Right lung (tissue), 5 donors: ENCODE measurements around the gene RBM34. TPM values are rescaled to one million over a fixed set of nuclear protein-coding genes. Genes with fewer than 3 reads are reported as not detected.
"Not testable (repeated sequence)": the region's sequence is repeated elsewhere in the genome, so short reads cannot be mapped to it uniquely, and the experiment has no call there.

Experiments used
- DNase-seq, 2 donors: peaks; one replicate each; pipeline ENCODE4 v3.0.0-alpha.2; 2013
- polyA plus RNA-seq, 5 donors: library from polyadenylated mRNA; unstranded; fragments of 120-200 nt; gene quantifications; one replicate each; pipeline versions ENCODE4 v1.2.1 to v1.2.3, GENCODE V29; 2013; ENCODE audit warnings: inconsistent platforms in 1 of 5, low replicate concordance in 1 of 5; ENCODE audit not compliant: insufficient read length in 5 of 5, insufficient read depth in 1 of 5

RBM34 gene
- polyA plus RNA-seq, 5 donors, result 64.5 to 81.8 (median 73.8) TPM

DNA sequence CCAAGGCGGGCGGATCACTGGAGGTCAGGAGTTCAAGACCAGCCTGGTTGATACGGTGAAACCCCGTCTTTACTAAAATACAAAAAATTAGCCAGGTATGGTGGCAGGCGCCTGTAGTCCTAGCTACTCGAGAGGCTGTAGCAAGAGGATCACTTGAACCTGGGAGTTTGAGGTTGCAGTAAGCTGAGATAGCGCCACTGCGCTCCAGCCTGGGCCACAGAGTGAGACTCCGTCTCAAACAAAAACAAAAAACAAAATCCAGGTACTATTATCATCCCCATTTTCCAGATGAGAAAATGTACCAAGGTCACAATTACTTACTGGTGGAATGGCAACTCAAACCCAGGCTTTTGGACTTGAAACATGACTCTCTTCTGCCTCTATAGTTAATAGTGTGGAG is 36.9 kb downstream of the RBM34 start:
- DNase-seq, result no peak

DNA sequence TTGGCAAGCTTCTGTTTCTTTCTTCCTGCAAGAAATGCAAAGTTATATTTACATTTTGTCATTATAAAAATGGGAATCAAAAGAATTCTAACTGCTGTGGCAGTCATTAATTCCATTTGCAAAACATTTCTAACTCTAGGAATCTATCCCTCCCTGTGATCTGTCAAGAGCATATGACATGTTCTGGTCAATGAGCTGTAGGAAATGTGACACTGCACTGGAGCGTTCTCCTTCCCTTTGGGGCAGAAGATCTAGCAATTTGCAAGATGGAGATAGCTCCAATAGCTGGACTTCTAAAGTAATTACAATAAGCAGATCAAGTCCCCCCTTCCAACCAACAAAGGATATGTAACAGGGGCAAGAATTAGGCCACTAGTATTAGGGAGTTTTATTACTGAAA is 38.7 kb downstream of the RBM34 start:
- DNase-seq, result no peak

DNA sequence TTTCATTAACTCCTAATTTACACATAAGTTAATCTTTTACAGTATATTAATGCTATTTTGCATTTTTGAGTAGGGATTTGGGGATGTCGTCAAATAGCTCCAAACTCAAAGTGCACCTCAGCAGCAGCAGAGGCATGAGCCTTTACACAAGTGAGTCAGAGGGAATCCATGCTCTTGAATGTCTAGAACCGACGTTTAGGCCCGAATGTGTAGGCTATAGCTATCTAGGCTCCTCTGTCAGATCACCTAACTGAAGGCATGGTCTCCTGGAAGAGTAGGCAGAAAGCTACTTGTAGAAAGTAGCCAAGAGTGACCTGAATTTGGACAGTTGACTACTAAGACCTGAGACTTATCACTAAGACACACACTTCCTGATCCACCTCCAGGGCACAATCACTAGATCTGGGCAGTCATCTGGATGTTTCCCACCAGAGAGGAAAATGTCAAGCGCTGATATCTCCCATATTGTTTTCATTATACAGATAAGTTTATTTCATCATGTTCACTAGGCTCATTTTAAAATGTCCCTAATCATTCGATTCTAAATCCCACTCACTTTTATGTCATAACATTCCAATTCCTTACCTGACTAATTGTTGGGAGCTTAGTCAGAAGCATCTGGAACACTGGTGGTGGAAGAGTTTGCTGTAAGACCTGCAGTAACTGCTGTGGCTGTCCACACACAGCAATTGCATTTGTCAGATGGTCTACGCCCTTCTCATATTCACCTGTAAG is 47.7 kb downstream of the RBM34 start:
- no peak for DNase-seq

DNA sequence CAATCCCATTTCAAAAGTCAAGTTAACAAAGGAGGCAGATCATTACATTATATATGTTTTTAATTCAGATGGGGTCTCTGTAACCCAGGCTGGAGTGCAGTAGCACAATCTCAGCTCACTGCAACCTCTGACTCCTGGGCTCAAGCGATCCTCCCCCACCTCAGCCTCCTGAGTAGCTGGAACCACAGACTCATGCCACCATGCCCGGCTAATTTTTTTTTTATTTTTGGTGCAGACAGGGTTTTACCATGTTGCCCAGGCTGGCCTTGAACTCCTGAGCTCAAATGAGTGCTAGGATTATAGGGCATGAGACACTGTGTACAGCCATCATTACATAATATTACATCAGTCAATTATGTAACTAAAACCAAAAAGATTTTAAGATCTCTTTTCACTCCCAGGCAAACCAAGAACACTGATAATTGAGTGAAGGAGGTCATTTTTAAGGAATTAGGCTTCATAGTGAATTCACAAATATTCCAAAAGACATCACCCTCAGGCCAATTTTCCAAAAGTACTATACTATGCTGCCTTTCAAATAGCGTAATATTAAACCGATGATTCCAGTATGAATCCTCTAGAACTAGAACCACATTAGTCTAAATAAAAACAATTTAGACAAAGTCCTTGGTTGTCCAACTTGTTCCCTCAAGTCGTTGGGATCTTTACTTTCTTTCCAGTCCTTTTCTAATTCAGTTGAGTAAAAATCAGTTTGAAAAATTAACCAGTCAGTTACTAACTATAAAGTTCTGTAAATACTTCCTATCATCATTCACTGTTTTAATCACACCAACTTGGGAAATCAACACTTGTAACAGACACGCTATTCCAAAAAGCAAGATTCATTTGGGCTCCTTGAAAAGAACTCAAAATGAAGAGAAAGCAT is 48.5 kb downstream of the RBM34 start:
- DNase-seq, result no peak

DNA sequence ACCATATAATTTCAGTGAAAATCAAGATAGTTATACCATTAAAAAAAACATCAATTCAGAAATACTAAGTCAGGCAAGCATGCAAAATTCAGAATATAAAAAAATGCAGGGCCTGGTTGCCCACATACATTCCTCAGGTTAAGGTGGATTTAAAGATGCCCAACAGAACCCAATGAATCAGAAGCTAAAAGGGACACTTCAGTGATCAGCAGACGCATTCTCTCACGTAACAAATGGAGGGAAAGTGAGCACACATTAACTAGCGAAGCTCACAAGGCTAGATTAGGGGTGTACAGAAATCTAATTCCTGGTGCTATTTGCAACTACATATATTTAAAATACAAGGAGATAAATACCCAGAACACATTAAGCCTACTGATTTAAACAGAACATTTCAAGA is 49.9 kb downstream of the RBM34 start:
- no peak for DNase-seq

DNA sequence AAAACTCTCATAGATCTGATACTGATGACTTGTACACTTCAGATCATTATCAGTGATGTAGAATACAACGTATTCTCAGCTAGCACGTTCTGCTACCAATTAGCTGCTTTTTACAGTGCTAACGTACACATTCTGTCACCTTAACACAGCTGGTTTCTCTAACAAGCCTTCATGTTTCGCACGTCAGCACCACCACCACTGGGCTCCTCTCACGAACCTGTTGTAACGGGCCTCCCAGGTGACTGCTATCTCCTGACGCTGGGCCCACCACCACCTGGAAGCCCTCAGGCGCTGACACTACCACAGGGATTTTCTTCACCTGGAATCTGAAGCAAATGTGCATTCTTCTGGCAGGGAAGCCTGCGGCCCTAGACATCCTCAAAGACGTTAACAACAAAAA is 52.2 kb downstream of the RBM34 start:
- DNase-seq, result no peak

DNA sequence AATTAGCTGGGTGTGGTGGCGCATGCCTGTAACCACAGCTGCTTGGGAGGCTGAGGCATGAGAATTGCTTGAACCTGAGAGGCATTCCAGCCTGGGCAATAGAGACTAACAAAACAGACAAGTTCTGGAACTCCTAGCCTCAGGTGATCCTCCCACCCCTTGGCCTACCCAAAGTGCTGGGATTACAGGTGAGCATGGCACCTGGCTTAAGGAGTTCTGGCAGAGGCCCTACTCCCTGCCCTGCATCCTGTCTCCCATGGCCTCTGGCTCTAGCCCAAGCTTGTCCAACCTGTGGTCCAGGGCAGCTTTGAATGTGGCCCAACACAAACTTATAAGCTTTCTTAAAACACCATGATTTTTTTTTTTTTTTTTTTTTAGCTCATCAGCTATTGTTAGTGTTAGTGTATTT is 52.9 kb downstream of the RBM34 start:
- DNase-seq, result no peak

DNA sequence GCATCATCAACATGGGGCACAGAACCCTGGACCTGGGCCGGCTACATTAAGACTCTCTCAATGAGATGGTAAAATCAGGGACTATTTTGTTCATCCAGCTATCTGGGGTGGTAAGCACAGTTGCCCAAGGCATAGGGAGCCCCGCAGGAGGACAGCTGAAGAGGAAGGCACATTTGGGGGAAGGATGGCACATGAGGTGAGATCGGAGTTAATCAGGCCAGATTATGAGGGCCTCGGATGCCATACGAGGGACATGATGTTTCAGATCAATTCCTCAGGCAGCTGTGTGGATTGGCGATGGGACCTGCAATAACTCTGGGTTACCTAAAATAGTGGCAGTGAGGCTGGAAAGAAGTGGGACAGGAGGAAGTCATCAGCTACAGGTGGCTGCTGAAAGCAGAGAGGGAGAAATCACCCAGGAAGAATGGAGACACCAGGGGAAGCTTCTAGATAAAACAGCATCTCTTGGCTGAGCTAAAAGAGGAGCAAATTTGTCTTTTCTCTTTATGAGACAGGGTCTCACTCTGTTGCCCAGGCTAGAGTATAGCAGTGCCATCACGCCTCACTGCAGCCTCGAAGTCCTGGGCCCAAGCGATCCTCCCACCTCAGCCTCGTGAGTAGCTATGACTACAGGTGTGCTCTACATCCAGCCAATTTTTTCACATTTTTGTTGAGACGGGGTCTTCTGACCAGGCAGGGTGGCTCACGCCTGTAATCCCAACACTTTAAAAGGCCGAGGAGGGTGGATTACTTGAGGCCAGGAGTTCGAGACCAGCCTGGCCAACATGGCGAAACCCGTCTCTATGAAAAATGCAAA is 53.5 kb downstream of the RBM34 start:
- no peak for DNase-seq

DNA sequence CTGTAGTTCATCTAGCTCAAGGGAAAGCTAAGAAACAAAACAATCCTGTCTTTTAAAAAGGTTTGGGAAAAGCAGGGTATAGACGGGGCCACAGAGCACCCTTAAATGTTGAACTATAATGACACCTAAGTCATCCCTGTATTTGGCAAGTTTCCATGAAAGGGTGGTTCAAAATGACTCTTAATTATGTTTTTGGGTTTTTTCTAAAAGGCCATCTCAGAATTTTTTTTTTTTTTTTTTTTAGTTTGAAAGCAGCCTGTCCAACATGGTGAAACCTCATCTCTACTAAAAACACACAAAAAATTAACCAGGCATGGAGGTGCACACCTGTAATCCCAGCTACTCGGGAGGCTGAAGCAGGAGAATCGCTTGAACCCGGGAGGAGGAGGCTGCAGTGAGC is 54.6 kb downstream of the RBM34 start:
- no peak for DNase-seq

DNA sequence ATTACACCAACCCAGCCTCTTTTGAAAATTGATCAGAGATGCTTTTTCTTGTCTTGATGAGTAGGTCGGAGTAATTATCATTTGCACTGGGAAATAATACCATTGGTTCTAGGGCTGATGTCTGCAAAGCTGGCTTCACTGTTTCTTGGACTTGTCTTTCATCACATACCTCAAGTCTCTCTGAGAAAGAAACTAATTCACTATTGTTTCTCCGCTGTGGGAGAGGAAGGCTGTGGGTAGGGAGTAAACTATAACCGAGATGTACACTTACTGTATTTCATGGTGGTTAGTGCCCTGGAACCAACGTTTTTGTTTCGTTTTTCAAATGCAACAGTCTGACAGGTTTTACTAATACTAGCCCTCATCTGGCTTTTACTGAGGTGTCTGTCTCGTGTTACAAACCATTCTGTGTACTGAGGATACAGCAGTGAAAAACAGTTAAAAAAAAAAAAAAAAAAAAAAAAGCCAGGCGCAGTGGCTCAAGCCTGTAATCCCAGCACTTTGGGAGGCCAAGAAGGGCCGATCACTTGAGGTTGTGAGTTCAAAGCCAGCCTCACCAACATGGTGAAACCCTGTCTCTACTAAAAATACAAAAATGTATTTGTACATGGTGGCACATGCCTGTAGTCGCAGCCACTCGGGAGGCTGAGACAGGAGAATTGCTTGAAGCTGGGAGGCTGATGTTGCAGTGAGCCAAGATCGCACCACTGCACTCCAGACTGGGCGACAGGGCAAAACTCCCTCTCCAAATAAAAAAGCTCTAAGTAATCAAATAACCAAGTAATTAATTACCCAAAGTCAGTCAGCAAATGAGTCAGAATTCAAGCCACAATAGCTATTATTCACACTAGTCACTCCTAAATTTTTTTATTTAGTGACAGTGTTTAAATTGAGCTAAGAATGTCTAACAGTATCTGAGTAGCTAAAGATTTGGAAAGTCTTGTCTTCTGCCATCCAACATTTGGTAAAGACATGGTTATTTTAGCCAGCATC is 55.7 kb downstream of the RBM34 start:
- DNase-seq, result no peak

DNA sequence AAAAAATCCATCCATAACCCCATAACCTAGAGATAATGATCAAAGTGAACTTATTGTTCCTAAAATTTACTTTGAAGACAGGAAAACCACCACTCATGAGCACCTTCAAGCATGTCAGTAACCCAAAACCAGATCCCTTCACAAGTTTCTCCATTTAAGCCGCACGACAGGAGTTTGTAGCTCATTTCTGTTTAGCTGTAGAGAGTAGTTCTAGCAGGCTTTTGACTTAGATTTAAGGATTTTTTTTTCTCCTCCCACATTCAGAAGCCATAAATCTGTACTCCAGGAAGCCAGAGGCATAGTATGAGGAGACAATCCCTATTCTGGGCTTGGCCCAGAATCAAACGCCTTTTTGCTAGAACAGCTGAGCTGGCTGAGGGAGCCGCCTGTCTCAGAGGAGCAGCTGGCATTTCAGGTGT is 58.0 kb downstream of the RBM34 start:
- no peak for DNase-seq

DNA sequence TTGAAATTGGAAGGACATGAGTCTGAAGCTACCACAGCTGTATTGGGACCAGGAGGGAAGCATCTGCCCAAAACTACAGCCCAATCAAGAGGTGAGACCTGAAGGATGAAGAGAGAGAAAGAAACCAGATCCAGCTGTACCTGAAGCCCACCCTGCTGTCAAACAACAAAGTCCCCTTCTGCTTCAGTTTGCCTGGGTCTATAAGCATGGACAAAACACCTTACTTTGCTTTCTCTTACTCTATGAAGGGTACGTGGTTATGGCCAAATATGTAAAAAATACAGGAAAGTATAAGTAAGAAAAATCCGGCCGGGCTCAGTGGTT is 58.8 kb downstream of the RBM34 start:
- no peak for DNase-seq

DNA sequence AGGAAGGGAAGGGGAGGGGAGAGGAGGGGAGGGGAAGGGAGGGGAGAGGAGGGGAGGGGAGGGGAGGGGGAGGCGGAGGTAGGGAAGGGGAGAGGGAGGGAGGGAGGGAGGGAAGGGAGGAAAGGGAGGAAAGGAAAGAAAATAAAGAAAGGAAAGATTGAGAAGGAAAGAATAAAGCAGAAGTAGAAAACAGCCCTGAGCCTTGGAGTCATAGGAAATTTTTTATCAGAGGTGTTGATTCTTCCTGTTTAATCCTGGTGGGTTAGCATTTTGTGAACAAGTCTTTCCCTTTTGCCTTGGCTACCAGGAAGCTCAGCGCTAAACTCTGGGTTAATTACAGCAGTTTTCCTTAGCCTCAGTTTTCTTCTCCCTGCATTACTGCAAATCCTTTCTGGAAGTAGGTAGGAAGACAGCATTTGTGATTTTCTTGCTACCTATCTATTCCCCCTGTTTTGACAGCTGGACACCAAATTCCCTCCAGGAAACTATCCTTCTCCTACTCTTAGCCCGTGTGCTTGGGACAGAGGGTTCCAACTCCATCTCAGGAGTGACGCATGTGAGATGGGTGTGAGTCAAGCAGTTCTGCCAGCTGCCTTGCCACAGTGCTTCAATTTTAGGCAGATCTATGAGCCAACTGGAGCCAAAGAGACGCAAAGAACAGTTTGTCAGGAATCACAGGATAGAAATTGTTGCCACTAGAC is 59.3 kb downstream of the RBM34 start:
- DNase-seq, result no peak

DNA sequence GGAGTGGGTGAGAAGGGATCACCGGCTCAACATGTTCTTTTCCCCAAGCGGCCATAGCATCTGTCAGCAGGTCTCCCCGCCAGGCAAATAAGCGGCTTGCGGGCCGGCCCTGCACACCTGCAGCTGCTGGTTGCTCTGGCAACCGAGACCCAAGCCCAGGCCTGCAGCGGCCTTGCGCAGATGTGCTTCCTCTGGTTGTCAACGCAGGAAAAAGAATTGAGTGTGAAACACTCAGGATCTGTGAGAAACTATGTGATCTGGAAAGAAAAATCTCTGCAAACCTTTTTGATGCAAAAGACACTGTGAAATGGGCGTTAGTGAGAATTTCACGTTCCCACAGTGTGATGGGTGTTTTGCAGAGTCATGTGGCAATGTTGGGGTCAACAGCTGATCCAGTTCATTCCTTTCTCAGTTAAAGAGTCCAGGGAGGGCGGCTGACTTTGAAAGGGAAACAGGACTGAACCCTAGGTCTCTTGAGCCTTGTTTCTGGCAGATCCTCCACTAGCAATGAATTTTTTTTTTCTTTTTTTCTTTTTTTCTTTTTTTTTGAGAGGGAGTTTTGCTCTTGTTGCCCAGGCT is 60.8 kb downstream of the RBM34 start:
- no peak for DNase-seq

DNA sequence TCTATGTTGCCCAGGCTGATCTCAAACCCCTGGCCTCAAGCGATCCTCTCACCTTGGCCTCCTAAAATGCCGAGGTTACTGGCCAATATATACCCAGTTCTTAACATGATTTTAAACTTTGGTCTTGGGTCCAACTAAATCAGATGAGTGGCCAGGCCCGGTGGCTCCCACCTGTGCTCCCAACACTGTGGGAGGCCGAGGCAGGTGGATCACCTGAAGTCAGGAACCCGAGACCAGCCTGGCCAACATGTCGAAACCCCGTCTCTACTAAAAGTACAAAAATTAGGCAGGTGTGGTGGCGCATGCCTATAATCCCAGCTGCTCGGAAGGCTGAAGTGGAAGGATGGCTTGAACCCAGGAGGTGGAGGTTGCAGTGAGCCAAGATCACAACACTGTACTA is 62.1 kb downstream of the RBM34 start:
- DNase-seq, result no peak

DNA sequence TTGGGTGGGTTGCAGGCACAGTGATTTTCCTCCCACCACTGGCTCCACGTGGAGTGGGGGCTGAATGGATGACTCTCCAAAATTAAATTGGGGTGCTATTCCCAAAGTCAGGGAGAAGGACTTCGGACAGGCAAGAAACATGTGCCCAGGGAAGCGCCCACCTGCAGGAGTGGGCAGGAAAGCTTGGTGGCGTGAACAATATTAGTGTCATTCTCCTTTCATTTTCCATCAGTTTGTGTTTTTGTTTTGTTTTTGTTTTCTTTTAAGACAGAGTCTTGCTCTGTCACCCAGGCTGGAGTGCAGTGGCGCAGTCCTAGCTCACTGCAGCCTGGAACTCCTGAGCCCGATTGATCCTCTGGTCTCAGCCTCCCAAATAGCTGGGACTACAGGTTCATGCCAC is 62.5 kb downstream of the RBM34 start:
- DNase-seq, result no peak

DNA sequence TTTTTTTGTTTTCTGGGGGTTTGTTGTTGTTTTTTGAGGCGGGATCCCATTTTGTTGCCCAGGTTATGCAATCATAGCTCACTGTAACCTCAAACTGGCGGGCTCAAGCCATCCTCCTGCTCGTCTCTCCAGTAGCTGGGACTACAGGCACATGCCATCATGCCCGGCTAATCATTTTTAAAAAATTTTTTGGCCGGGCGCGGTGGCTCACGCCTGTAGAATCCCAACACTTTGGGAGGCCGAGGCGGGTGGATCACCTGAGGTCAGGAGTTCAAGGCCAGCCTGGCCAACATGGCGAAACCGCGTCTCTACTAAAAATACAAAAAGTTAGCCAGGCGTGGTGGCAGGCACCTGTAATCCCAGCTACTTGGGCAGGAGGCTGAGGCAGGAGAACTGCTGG is 63.5 kb downstream of the RBM34 start:
- not testable (repeated sequence) for DNase-seq

DNA sequence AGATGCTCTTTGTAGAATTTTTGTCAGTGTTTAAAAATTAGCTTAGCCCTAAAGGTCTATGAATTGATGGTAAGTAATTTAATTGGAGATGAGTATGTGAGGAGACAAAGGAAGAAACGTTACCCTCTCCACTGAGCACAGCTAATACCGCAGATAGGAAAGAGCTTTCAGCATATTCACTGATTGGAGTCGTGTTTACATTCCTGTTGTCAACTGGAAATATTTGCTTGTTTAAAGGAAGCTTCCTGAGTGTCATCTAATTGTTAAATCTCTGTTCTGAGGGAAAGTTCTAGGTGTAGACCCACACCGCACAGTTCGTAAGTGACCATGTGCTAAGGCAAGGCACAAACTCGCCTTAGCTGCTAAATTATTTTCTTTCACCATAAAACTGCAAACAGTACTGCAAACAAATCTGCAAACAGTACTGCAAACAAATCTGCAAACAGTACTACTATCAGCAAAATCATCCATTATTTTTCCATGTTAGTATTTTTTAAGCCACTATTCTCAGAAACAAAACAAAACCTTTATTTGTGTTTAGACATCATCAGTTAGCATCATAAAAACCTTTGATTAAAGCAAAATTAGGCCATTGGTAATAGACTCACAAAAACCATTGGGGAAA is 65.0 kb downstream of the RBM34 start:
- no peak for DNase-seq

DNA sequence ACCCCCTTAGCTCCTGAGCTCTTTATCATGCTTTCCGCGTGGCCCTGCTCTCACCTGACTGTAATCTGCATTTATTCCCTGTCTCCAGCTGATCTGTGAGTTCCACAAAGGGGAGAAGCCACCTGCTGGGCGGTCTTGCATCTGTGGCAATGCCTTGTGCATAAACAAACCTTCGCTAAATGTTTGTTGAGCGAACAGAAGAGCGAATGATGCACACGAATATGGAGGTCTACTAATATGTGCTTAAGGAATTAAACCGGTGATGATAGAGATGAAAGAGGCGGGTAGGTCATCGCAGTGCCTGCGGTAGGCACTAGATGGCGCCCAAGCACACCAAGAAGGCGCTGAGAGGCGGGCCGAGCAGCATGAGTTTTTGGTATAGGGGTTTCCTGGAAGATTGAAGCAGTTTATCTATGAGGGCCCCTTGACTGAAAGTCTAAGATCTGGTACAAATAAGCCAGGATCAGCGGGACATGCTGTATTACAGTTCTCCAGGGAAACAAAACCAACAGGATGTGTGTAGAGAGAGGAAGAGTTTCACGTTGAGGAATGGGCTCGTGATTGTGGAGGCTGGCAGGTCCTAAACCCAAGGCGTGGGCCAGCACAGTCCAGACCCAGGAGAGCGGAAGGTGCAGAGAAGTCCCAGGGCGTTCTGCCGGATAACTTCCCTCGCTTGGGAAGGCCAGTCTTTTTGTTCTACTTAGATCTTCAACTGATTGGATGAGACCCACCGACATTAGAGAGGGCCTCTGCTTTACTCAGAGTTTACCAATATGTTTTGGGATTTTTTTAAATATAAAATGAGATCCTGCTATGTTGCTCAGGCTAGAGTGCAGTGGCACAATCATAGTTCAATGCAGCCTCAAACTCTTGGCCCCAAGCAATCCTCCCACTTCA is 67.1 kb downstream of the RBM34 start:
- DNase-seq, result no peak
